ENCODE measurements around the gene ALKBH6.
A peak's percentile ranks its signal among the peaks of the same experiment; 100 is the strongest.

Gene ALKBH6

DNA sequence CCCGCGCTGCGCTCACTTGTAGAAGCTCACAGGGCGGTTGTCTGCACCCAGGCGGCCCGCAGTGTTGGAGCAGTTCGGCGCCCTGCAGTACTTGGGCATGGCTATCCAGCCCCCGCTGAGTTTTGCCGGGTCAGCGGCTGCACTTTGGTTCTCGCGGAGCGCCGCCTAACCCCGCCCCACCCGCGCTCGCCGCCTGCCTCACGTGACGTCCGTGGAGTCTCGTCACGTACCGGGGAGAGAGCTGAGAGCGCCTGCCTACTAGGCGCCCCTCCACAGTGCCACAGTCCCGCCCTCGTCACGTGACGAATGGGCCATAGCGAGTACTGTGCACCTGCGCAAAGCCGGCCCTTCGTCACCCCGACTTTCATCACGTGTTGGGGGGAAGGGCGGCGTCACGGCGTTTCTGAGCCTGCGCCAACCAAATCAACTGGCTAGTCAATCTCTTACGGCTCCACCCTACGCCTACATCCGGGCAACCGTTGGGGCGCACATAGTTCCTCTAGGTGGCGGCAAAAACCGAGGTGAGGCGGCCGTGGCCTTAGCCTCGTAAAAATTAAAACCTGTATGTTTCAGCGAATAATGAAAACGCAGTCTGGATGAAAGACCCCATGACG lies 40.2 kb upstream of the ALKBH6 start, which contains the start of gene THAP8:
TSS of gene THAP8 (minus strand) at position 167 of the 614 bp plus-strand sequence. CDS start at position 99, 68 bp downstream.
- peak; percentile 98 for DNase-seq (ENCODE audit: low read depth)
- peak; percentile 48 for TF ChIP-seq CTCF (IDR thresholded peaks at IDR 0.05; ENCODE audit: low read depth, low read length, missing control alignments)
- peak within 1 kb of the TSS; percentile 59 for H3K4me3 ChIP-seq (ENCODE audit: low read depth, low read length)

GRCh38 chr19:36051637-36052036 lies 37.6 kb upstream of the ALKBH6 start:
- H3K4me3 ChIP-seq (ENCODE audit: low read depth, low read length), result no peak overlapping the region
- TF ChIP-seq CTCF (IDR thresholded peaks at IDR 0.05; ENCODE audit: low read depth, low read length, missing control alignments), result no peak
- no peak for DNase-seq (ENCODE audit: low read depth)

DNA sequence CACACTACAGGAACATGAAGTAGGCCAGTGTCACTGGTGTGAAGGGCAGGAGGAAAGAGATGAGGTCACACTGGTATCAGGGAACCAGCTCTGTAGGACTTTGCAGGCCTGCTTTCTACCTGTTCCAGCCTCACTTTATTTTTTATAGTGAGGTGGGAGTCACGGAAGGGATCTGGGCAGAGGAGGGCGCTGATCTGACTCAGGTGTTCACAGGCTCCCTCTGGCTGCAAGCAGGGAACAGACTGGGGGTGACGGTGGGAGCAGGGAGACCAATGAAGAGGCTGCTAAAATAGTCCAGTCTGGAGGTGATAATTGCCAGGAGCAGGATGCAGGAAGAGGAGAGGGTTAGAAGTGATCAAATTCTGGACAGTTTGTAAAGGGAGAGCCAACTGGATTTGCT lies 37.2 kb upstream of the ALKBH6 start:
- H3K4me3 ChIP-seq (ENCODE audit: low read depth, low read length), result no peak overlapping the region
- no peak for TF ChIP-seq CTCF (IDR thresholded peaks at IDR 0.05; ENCODE audit: low read depth, low read length, missing control alignments)
- DNase-seq (ENCODE audit: low read depth), result no peak

- no peak for TF ChIP-seq CTCF (IDR thresholded peaks at IDR 0.05; ENCODE audit: low read depth, low read length, missing control alignments)
- no peak for DNase-seq (ENCODE audit: low read depth)
- no peak overlapping the region for H3K4me3 ChIP-seq (ENCODE audit: low read depth, low read length)
Measured at GRCh38 chr19:36049080-36049698, 35.2 kb upstream of the ALKBH6 start.

DNA sequence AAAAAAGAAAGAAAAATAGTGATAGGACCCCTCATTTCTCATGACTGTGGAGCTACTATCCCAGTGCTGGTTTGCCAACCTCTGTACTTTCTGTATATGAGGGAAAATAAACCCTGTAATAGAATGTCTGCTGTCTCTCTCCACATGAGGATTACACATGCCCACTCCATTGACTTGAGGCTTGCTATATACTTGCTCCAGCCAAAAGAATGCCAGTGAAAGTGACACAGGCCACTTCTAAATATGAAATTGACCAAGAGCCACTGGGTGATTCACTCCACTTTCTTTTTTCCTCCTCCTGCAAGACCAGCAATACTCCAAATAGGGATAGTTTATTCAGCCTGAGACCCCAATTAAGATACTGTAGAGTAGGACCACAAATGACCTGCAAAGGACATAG lies 33.8 kb upstream of the ALKBH6 start:
- no peak overlapping the region for H3K4me3 ChIP-seq (ENCODE audit: low read depth, low read length)
- DNase-seq (ENCODE audit: low read depth), result no peak
- TF ChIP-seq CTCF (IDR thresholded peaks at IDR 0.05; ENCODE audit: low read depth, low read length, missing control alignments), result no peak

GRCh38 chr19:36046443-36047050 lies 32.5 kb upstream of the ALKBH6 start:
- no peak for TF ChIP-seq CTCF (IDR thresholded peaks at IDR 0.05; ENCODE audit: low read depth, low read length, missing control alignments)
- no peak for DNase-seq (ENCODE audit: low read depth)
- H3K4me3 ChIP-seq (ENCODE audit: low read depth, low read length), result no peak overlapping the region
